ENCODE measurements around the gene FER.

Gene FER

DNA sequence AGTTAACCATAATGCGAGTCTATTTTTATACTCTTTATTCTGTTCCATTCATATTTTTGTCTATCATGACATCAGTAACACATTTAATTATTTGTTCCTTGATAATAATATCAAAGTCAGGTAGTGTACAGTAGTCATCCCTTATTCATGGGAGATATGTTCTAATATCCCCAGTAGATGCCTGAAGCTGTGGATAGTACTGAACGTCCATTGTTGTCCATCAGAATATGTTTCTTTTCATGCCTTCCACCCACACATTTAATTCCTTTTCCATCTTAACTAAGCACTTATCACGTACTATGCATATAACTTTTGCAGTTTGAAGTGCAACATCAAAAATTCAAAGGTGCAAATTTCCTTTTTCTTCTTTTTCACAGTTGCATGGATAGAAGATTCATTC lies 53.6 kb downstream of the FER start:
- no peak overlapping the region for H3K27ac ChIP-seq (ENCODE audit: low read length)
- no peak overlapping the region for H3K9ac ChIP-seq (ENCODE audit: low read depth, low read length)
- no peaks in the 10 kb centered on the region for H3K27me3 ChIP-seq (ENCODE audit: insufficient read depth, low read length, poor library complexity)
- no peaks in the 10 kb centered on the region; the same call in 1 of the 2 replicates for H3K36me3 ChIP-seq (ENCODE audit: insufficient read depth, low read length)
- H3K9me3 ChIP-seq (ENCODE audit: insufficient read depth, low read length, severe bottlenecking): peaks cover 10% of the 10 kb centered on the region
- H3K79me2 ChIP-seq (ENCODE audit: insufficient read depth, low read length): no peaks in the 10 kb centered on the region
- TF ChIP-seq CTCF (IDR thresholded peaks at IDR 0.05; ENCODE audit: borderline replicate concordance, extremely low read depth, low read length, poor library complexity, severe bottlenecking): no peak
- no peak for TF ChIP-seq EZH2 (IDR thresholded peaks at IDR 0.05; ENCODE audit: borderline replicate concordance, low read depth, low read length, severe bottlenecking)
- no peaks in the 10 kb centered on the region for H3K4me1 ChIP-seq (ENCODE audit: insufficient read depth, low read length)
- no peak overlapping the region for H2AFZ ChIP-seq (ENCODE audit: low read depth, low read length)
- no peak overlapping the region for H3K4me2 ChIP-seq (ENCODE audit: insufficient read depth, low read length)
- no peak overlapping the region for H3K4me3 ChIP-seq (ENCODE audit: low read depth in 1 of 2, low read length in 2 of 2)
- H4K20me1 ChIP-seq (ENCODE audit: insufficient read depth, low read length): no peaks in the 10 kb centered on the region
- ATAC-seq (ENCODE audit: insufficient read depth, low read depth): no peak
- no peak for DNase-seq

DNA sequence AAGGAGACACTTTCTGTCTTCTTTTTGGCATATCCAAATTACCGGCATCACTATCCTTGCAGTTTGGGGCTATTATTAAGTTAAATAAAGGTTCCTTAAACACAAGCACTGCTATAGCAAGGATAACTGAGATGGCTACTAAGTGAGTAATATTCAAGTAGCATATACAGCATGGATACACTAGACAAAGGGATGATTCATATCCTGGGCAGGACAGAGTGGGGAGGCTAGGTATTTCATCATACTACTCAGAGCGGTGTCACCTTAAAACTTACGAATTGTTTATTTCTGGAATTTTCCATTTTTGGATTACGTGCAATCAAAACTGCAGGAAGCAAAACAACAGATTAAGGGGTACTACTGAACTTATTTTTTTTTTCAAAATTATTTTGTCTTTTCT lies 54.1 kb downstream of the FER start:
- DNase-seq (no peak), ATAC-seq (ENCODE audit: insufficient read depth, low read depth) (peak; percentile 50; the same call in 1 of the 3 replicates)
- H3K27ac ChIP-seq (ENCODE audit: low read length): no peak overlapping the region
- H3K4me2 ChIP-seq (ENCODE audit: insufficient read depth, low read length): no peak overlapping the region
- H3K4me1 ChIP-seq (ENCODE audit: insufficient read depth, low read length): no peaks in the 10 kb centered on the region
- no peak overlapping the region for H3K9ac ChIP-seq (ENCODE audit: low read depth, low read length)
- no peaks in the 10 kb centered on the region for H3K27me3 ChIP-seq (ENCODE audit: insufficient read depth, low read length, poor library complexity)
- H3K79me2 ChIP-seq (ENCODE audit: insufficient read depth, low read length): no peaks in the 10 kb centered on the region
- peaks cover 10% of the 10 kb centered on the region for H3K9me3 ChIP-seq (ENCODE audit: insufficient read depth, low read length, severe bottlenecking)
- no peaks in the 10 kb centered on the region; the same call in 1 of the 2 replicates for H3K36me3 ChIP-seq (ENCODE audit: insufficient read depth, low read length)
- no peak overlapping the region for H2AFZ ChIP-seq (ENCODE audit: low read depth, low read length)
- no peaks in the 10 kb centered on the region for H4K20me1 ChIP-seq (ENCODE audit: insufficient read depth, low read length)
- TF ChIP-seq CTCF (IDR thresholded peaks at IDR 0.05; ENCODE audit: borderline replicate concordance, extremely low read depth, low read length, poor library complexity, severe bottlenecking) (no peak), EZH2 (IDR thresholded peaks at IDR 0.05; ENCODE audit: borderline replicate concordance, low read depth, low read length, severe bottlenecking) (no peak)
- no peak overlapping the region for H3K4me3 ChIP-seq (ENCODE audit: low read depth in 1 of 2, low read length in 2 of 2)

GRCh38 chr5:108810717-108811116 lies 63.0 kb downstream of the FER start:
- DNase-seq: no peak
- no peaks in the 10 kb centered on the region for H4K20me1 ChIP-seq (ENCODE audit: insufficient read depth, low read length)

More at GRCh38 chr5:108810717-108811116, 63.0 kb downstream of the FER start:
- peaks cover 11% of the 10 kb centered on the region for H3K9me3 ChIP-seq (ENCODE audit: insufficient read depth, low read length, severe bottlenecking)
- no peaks in the 10 kb centered on the region for H3K36me3 ChIP-seq (ENCODE audit: insufficient read depth, low read length)
- ATAC-seq (ENCODE audit: insufficient read depth, low read depth): no peak
- H3K4me1 ChIP-seq (ENCODE audit: insufficient read depth, low read length): no peaks in the 10 kb centered on the region
- no peaks in the 10 kb centered on the region for H3K79me2 ChIP-seq (ENCODE audit: insufficient read depth, low read length)
- H3K9ac ChIP-seq (ENCODE audit: low read depth, low read length): no peak overlapping the region
- no peak overlapping the region for H2AFZ ChIP-seq (ENCODE audit: low read depth, low read length)
- H3K4me3 ChIP-seq (ENCODE audit: low read depth in 1 of 2, low read length in 2 of 2): no peak overlapping the region
- TF ChIP-seq CTCF (IDR thresholded peaks at IDR 0.05; ENCODE audit: borderline replicate concordance, extremely low read depth, low read length, poor library complexity, severe bottlenecking) (no peak), EZH2 (IDR thresholded peaks at IDR 0.05; ENCODE audit: borderline replicate concordance, low read depth, low read length, severe bottlenecking) (no peak)
- no peak overlapping the region for H3K4me2 ChIP-seq (ENCODE audit: insufficient read depth, low read length)
- H3K27me3 ChIP-seq (ENCODE audit: insufficient read depth, low read length, poor library complexity): no peaks in the 10 kb centered on the region
- H3K27ac ChIP-seq (ENCODE audit: low read length): no peak overlapping the region

All from DND-41 (cell line).